Measurements from ENCODE around the gene TRPM3. TPM values are rescaled to one million over a fixed set of nuclear protein-coding genes. Genes with fewer than 3 reads are reported as not detected.

Gene TRPM3
- total and polyA plus RNA-seq, 2 donors (not counting 1 experiment from before 2014, with no cell fraction given), result not detected

DNA sequence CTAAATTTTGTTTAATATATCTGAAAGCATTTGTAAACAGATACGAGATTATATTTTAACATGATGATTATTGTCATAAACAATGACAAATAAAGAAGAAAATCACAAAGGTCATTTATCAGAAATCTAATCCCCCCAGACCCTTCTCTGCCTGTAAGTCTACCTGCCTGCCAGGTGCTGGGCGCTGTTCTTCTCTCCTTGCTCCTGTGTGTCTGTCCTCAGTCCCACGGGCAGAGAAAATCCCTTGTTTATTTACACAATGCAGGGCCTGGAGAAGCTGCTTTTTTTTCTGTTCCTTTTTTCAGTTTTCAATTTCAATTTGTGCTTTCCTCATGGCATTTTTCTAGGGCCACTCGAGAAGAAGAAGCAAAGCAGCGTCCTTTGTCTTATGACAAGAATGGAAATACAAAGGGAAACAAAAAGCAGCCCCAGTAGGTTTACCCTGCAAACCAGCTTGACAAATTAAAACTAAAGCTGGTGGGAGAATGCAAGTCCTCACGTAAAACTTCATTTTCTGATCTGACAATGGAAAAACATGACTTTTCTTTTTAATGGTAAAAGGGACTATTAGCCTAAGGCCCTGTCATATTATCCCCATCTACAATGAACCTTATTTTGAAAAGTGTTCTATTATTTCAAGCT, 424.6 kb downstream of the TRPM3 start:
- no peaks in the 10 kb centered on the region for H3K9me3 ChIP-seq (ENCODE audit: control extremely low read depth in 1 of 3, control insufficient read depth in 2 of 3, insufficient read depth in 1 of 3, low read length in 2 of 3)
- no peak overlapping the region for H3K4me3 ChIP-seq (ENCODE audit: control extremely low read depth in 1 of 5, extremely low read depth in 1 of 5, insufficient read depth in 1 of 5, low read depth in 2 of 5, low read length in 4 of 5)
- H4K20me1 ChIP-seq (ENCODE audit: control insufficient read depth, insufficient read depth, low read length, poor library complexity, severe bottlenecking), result no peaks in the 10 kb centered on the region
- no peaks in the 10 kb centered on the region for H3K36me3 ChIP-seq (replicated peaks in 1 of 2; ENCODE audit: control extremely low read depth in 1 of 2, control insufficient read depth in 1 of 2, extremely low read depth in 1 of 2, insufficient read depth in 2 of 2, low read length in 1 of 2)
- H3K27ac ChIP-seq (ENCODE audit: low read length in 2 of 2), result no peak overlapping the region
- H3K79me2 ChIP-seq (ENCODE audit: control insufficient read depth, insufficient read depth, low read length), result no peaks in the 10 kb centered on the region
- intact Hi-C loops (cut with micrococcal nuclease), result no loop called here
- no peak overlapping the region for H2AFZ ChIP-seq (ENCODE audit: insufficient read depth, low read depth, low read length, poor library complexity, severe bottlenecking)
- Mint-ChIP-seq H3K4me1 (no peaks in the 10 kb centered on the region), H3K9me3 (ENCODE audit: insufficient read depth) (no peaks in the 10 kb centered on the region), H3K27me3 (peaks cover 5% of the 10 kb centered on the region), H3K4me3 (no peak overlapping the region), H3K27ac (no peak overlapping the region)
- ATAC-seq (ENCODE audit: low read depth), result no peak
- CTCF ChIA-PET, result no interaction called here
- 49% methylated on average over 3 of the region's 6 CpGs for WGBS (ENCODE audit: insufficient coverage)
- DNase-seq, result no peak
- H3K27me3 ChIP-seq (replicated peaks in 1 of 4; ENCODE audit: control extremely low read depth in 1 of 4, control insufficient read depth in 3 of 4, insufficient read depth in 4 of 4, low read length in 3 of 4), result no peaks in the 10 kb centered on the region
- no peaks in the 10 kb centered on the region for H3K4me1 ChIP-seq (ENCODE audit: control insufficient read depth in 2 of 2, insufficient read depth in 2 of 2, low read length in 2 of 2)
- no peak for TF ChIP-seq EZH2 (IDR thresholded peaks at IDR 0.05; ENCODE audit: borderline replicate concordance, insufficient read depth, low read depth, low read length, poor library complexity, severe bottlenecking)
- TF ChIP-seq, protein P1, sequence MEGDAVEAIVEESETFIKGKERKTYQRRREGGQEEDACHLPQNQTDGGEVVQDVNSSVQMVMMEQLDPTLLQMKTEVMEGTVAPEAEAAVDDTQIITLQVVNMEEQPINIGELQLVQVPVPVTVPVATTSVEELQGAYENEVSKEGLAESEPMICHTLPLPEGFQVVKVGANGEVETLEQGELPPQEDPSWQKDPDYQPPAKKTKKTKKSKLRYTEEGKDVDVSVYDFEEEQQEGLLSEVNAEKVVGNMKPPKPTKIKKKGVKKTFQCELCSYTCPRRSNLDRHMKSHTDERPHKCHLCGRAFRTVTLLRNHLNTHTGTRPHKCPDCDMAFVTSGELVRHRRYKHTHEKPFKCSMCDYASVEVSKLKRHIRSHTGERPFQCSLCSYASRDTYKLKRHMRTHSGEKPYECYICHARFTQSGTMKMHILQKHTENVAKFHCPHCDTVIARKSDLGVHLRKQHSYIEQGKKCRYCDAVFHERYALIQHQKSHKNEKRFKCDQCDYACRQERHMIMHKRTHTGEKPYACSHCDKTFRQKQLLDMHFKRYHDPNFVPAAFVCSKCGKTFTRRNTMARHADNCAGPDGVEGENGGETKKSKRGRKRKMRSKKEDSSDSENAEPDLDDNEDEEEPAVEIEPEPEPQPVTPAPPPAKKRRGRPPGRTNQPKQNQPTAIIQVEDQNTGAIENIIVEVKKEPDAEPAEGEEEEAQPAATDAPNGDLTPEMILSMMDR (IDR thresholded peaks at IDR 0.05), result no peak
- POLR2A ChIA-PET, result no interaction called here
- H3K9ac ChIP-seq (ENCODE audit: low read length), result no peak overlapping the region
- no peak overlapping the region for H3K4me2 ChIP-seq (replicated peaks; ENCODE audit: low read depth, low read length, poor library complexity, severe bottlenecking)

DNA sequence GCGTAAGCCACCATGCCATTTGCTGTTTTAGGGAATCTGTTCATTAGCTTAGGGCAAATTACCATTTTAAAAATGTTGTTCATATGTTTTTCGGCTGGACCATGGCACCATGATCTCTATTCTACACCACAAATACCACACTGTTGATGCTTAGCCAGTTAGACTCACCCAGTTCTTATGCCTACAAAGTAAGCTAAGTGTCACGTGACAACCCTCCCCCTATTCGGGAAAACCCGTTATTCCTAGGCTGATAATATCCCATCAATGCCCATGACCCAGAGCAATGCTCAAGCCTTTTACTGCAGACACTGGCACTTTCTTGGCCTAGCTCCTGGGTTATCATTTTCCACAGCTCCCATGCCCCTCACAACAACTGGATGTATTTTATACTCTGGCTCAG, 426.7 kb downstream of the TRPM3 start:
- Histone ChIP-seq H3K4me2 (replicated peaks; ENCODE audit: low read depth, low read length, poor library complexity, severe bottlenecking) (no peak overlapping the region), H3K27ac (ENCODE audit: low read length in 2 of 2) (no peak overlapping the region), H3K4me1 (ENCODE audit: control insufficient read depth in 2 of 2, insufficient read depth in 2 of 2, low read length in 2 of 2) (no peaks in the 10 kb centered on the region), H4K20me1 (ENCODE audit: control insufficient read depth, insufficient read depth, low read length, poor library complexity, severe bottlenecking) (no peaks in the 10 kb centered on the region), H3K4me3 (ENCODE audit: control extremely low read depth in 1 of 5, extremely low read depth in 1 of 5, insufficient read depth in 1 of 5, low read depth in 2 of 5, low read length in 4 of 5) (no peak overlapping the region), H2AFZ (ENCODE audit: insufficient read depth, low read depth, low read length, poor library complexity, severe bottlenecking) (no peak overlapping the region), H3K9me3 (ENCODE audit: control extremely low read depth in 1 of 3, control insufficient read depth in 2 of 3, insufficient read depth in 1 of 3, low read length in 2 of 3) (no peaks in the 10 kb centered on the region), H3K9ac (ENCODE audit: low read length) (no peak overlapping the region), H3K27me3 (replicated peaks in 1 of 4; ENCODE audit: control extremely low read depth in 1 of 4, control insufficient read depth in 3 of 4, insufficient read depth in 4 of 4, low read length in 3 of 4) (no peaks in the 10 kb centered on the region), H3K36me3 (replicated peaks in 1 of 2; ENCODE audit: control extremely low read depth in 1 of 2, control insufficient read depth in 1 of 2, extremely low read depth in 1 of 2, insufficient read depth in 2 of 2, low read length in 1 of 2) (no peaks in the 10 kb centered on the region), H3K79me2 (ENCODE audit: control insufficient read depth, insufficient read depth, low read length) (no peaks in the 10 kb centered on the region)
- intact Hi-C loops (cut with micrococcal nuclease), result no loop called here
- WGBS (ENCODE audit: insufficient coverage), result 89% methylated on average over 4 of the region's 5 CpGs
- H3K4me1 Mint-ChIP-seq, result no peaks in the 10 kb centered on the region
- no peaks in the 10 kb centered on the region for H3K9me3 Mint-ChIP-seq (ENCODE audit: insufficient read depth)
- CTCF ChIA-PET, result no interaction called here
- DNase-seq (no peak), ATAC-seq (ENCODE audit: low read depth) (no peak)
- H3K4me3 Mint-ChIP-seq, result no peak overlapping the region
- TF ChIP-seq EZH2 (IDR thresholded peaks at IDR 0.05; ENCODE audit: borderline replicate concordance, insufficient read depth, low read depth, low read length, poor library complexity, severe bottlenecking), result no peak
- TF ChIP-seq, protein P1 (IDR thresholded peaks at IDR 0.05), result no peak
- peaks cover 5% of the 10 kb centered on the region for H3K27me3 Mint-ChIP-seq
- POLR2A ChIA-PET, result no interaction called here
- no peak overlapping the region for H3K27ac Mint-ChIP-seq
